Activated T-cell treated with anti-CD3 and anti-CD28 coated beads for 1 hour (primary cell): ENCODE results near the gene PLPP1.

Experiments
- DNase-seq: peaks from one replicate; pipeline ENCODE4 v3.0.0-alpha.2; 2020; ENCODE audit warnings: low read depth

PLPP1 gene

GRCh38 chr5:55534436-55535198, at the start of gene PLPP1:
PLPP1 (minus strand) TSS chr5:55534964; CDS start chr5:55534629, 335 bp downstream.
- DNase-seq, result peak; percentile 71

GRCh38 chr5:55583578-55583977, 48.8 kb upstream of the PLPP1 start:
- DNase-seq, result no peak

DNA sequence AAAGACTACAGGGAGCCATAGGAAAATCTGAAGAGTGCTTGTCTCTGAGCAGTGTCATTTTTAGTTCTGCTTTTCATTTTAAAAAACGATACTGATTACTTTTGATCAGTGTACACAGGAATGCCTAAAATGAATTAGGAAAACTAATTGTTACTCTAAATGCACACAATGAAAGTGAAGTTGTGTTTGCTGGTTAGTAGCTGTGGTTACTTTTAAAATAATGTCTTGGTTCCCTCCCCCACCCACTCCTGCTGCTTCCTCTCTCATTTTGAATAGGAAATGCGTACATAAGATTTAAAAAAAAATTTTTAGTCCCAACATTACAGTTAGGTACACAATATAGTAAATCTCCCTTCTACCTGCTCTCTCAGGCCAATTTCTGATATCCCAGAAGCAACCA, 47.5 kb upstream of the PLPP1 start:
- DNase-seq, result no peak

GRCh38 chr5:55580042-55580441, 45.3 kb upstream of the PLPP1 start:
- DNase-seq, result no peak

GRCh38 chr5:55578771-55579170, 44.0 kb upstream of the PLPP1 start:
- no peak for DNase-seq

- DNase-seq, result no peak
Observed at GRCh38 chr5:55577353-55578060, 42.7 kb upstream of the PLPP1 start.

DNA sequence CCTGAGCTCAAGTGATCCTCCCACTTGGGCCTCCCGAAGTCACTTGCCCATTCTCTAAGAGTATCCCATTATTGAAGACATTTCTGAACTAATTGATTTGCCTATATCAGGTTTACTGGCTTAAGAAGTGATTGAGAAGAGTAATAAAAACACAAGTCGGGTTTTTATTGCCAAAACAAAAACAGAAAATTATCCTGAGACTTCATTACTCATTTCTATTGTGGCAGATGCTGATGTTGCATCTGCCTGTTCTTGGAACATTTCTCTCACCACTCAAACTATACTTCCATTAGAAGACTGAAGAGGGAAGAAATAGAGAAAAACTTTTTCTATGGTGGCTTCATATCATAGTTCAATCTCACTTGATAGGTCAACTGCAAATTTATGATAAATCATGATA, 41.9 kb upstream of the PLPP1 start:
- DNase-seq, result no peak

GRCh38 chr5:55575815-55576583, 41.2 kb upstream of the PLPP1 start:
- no peak for DNase-seq

DNA sequence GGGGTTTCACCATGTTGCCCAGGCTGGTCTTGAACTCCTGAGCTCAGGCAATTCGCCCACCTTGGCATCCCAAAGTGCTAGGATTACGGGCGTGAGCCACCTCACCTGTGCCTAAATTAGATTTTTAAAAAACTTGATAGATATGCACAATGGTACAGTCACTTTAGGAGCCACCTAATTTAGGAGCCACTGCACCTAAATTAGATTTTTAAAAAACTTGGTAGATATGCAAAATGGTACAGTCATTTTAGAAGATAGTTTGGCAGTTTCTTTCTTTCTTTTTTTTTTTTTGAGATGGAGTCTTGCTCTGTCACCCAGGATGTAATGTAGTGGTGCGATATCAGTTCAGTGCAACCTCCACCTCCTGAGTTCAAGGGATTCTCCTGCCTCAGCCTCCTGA, 37.8 kb upstream of the PLPP1 start:
- no peak for DNase-seq

DNA sequence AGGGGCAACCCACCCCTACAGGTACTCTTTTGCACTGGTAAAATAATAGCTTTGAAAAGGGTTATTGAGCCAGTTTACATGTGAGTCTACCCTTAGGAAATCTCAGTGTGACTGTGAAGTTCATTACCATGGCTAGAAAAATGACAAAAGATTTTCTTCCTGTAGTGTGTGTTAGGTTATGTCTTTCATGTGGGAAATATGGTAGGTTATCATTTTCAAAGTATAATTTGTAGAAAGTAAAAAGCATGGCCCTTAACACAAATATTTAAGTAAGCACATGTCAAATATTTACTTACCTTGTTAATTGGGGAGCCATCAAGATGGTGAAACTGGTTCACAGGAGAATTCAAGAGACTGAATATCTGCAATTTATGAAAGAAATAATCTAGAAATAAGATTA, 37.3 kb upstream of the PLPP1 start:
- no peak for DNase-seq

DNA sequence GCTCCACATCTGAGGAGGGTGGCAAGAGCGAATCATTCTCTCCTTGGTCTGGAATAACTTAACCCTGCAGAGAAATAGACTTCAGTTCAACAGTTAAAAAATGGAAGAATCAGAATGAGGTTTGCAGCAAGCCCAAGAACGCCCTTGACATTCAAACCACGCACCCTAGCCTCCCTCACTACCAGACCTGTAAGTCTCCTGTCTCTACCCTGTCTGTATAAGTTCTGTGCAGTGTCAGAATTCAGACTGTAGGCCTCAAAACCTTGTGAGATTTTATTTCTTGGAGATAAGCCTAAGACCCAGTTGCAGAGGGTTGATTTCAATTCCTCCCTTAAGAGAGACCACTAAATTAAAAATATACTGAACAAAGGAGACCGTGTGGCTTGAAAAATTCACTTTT, 35.8 kb upstream of the PLPP1 start:
- no peak for DNase-seq

GRCh38 chr5:55570026-55570425, 35.3 kb upstream of the PLPP1 start:
- DNase-seq, result no peak

DNA sequence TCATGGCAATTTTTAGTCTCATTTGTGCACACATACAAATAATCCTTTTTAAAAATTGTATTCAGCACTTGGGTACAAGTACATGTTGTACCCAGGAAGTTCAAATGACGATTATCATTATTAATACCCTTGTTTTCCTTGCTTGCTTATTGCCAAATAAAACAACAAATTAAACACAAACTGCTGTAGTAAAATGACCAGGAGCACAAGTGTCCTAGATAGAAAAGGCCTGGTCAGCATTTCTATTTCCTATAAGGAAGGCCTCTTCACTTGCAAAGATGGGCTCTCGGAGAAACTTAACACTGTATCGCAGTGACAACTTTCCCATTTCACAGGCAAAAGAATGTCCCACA, 34.7 kb upstream of the PLPP1 start:
- DNase-seq, result no peak

GRCh38 chr5:55568654-55569512, 34.1 kb upstream of the PLPP1 start:
- no peak for DNase-seq

DNA sequence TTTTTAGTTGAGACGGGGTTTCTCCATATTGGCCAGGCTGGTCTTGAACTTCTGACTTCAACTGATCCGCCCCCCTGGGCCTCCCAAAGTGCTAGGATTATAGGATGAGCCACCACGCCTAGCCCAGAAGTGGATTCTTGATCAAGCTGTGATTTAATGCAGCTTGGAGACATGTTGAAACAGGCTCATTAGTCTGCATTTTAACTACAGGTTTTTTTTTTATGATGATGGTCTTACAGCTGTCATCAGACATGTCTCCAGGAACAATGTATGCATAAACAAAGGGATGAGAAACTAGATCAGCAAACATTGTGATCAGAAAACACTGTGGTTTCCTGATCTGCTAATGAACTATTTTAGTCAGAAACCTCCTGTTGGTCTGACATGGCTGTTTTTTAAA, 30.0 kb upstream of the PLPP1 start:
- DNase-seq, result no peak

DNA sequence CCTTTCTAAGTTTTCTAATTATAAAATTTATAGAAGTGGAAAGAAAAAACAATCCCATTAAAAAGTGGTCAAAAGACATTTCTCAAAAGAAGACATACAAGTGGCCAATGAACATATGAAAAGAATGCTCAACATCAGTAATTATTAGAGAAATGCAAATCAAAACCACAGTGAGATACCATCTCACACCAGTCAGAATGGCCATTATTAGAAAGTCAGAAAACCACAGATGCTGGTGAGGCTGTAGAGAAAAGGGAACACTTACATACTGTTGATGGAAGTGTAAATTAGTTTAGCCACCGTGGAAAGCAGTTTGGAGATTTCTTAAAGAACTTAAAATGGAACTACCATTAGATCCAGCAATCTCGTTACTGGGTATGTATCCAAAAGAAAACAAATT, 23.7 kb upstream of the PLPP1 start:
- DNase-seq, result no peak

GRCh38 chr5:55557123-55557522, 22.4 kb upstream of the PLPP1 start:
- no peak for DNase-seq

GRCh38 chr5:55554585-55555202, 19.9 kb upstream of the PLPP1 start:
- DNase-seq, result no peak

- DNase-seq, result no peak
Observed at GRCh38 chr5:55551904-55552303, 17.1 kb upstream of the PLPP1 start.

GRCh38 chr5:55551358-55551757, 16.6 kb upstream of the PLPP1 start:
- DNase-seq, result no peak

- DNase-seq, result no peak
Observed at GRCh38 chr5:55547781-55548180, 13.0 kb upstream of the PLPP1 start.

DNA sequence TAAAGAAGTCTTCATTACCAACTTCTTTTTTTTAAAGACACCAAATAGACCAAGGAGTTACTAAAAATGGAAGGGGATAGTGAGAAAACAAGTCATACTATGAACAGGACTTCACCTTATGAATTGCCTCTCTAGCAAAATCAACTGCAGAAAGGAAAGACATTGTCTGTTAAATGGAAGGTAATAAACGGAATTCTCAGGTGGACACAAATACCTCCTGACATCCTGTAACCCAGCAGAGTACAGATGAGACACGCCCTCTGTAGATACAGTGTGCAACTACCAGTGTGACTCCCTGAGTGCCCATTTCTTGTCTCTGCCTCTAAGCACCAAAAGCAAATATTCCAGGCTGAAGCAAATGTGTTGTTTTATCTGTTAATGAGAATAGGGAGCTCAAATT, 12.2 kb upstream of the PLPP1 start:
- no peak for DNase-seq
